Type B pancreatic cell (in vitro differentiated cells): ENCODE data around the gene TLR9. TPM values are rescaled to one million over a fixed set of nuclear protein-coding genes. Genes with fewer than 3 reads are reported as not detected.

Experiments
- DNase-seq: peaks from one replicate; pipeline ENCODE4 v3.0.0; 2021; ENCODE audit warnings: mixed read lengths; ENCODE audit not compliant: unreplicated experiment; ENCODE audit errors: extremely low spot score
- H3K27ac Mint-ChIP-seq: 2 replicates; pipeline ENCODE4 v1.8.0; 2021; ENCODE audit warnings: mild to moderate bottlenecking, mixed read lengths
- H3K27me3 Mint-ChIP-seq: 2 replicates; pipeline ENCODE4 v1.8.0; 2021; ENCODE audit warnings: mixed read lengths
- H3K36me3 Mint-ChIP-seq: 2 replicates; pipeline ENCODE4 v1.8.0; 2021; ENCODE audit warnings: mixed read lengths
- H3K4me1 Mint-ChIP-seq: one replicate; pipeline ENCODE4 v1.8.0; 2021; ENCODE audit warnings: mixed read lengths; ENCODE audit not compliant: unreplicated experiment
- H3K4me3 Mint-ChIP-seq: 2 replicates; pipeline ENCODE4 v1.8.0; 2021; ENCODE audit warnings: mild to moderate bottlenecking, mixed read lengths
- H3K9me3 Mint-ChIP-seq: 2 replicates; pipeline ENCODE4 v1.8.0; 2021; ENCODE audit warnings: mixed read lengths
- total RNA-seq: library from RNA; stranded (reverse); gene quantifications from 2 replicates; pipeline ENCODE4 v1.2.1, GENCODE V29; 2021; ENCODE audit warnings: low replicate concordance
- TF ChIP-seq, protein P1 (sequence below): fragments of 200-600 bp; sonication (generic); conservative IDR thresholded peaks from 2 replicates; pipeline ENCODE4 v1.5.0; 2021; ENCODE audit warnings: antibody characterized with exemption, mild to moderate bottlenecking

The TLR9 gene
- total RNA-seq, 1 donor from 2014 or later: 0.22 TPM

DNA sequence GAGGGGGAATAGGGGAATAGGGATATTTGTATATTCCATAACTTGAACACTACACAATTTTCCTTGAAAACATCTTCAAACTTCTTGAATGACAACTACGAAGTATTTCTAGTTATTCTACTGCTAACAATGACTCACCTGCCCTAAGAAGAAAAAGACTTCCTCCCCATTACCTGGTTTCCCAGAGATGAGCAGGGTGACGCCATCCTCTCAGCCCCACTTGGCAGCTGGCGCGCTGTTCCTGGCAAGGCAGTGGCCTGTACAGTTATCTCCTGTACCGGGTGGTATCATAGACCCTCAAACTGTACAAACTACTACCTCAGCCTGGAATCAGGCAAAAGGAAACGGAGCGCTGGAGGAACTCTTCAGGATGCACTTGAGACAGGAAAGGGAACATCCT is 42.6 kb upstream of the TLR9 start:
- H3K9me3 Mint-ChIP-seq: no peaks in the 10 kb centered on the region
- peaks cover 27% of the 10 kb centered on the region for H3K4me1 Mint-ChIP-seq
- DNase-seq: no peak
- TF ChIP-seq, protein P1, sequence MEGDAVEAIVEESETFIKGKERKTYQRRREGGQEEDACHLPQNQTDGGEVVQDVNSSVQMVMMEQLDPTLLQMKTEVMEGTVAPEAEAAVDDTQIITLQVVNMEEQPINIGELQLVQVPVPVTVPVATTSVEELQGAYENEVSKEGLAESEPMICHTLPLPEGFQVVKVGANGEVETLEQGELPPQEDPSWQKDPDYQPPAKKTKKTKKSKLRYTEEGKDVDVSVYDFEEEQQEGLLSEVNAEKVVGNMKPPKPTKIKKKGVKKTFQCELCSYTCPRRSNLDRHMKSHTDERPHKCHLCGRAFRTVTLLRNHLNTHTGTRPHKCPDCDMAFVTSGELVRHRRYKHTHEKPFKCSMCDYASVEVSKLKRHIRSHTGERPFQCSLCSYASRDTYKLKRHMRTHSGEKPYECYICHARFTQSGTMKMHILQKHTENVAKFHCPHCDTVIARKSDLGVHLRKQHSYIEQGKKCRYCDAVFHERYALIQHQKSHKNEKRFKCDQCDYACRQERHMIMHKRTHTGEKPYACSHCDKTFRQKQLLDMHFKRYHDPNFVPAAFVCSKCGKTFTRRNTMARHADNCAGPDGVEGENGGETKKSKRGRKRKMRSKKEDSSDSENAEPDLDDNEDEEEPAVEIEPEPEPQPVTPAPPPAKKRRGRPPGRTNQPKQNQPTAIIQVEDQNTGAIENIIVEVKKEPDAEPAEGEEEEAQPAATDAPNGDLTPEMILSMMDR: no peak
- H3K27me3 Mint-ChIP-seq: no peaks in the 10 kb centered on the region
- no peak overlapping the region for H3K4me3 Mint-ChIP-seq
- peak overlapping the region; percentile 64 for H3K27ac Mint-ChIP-seq
- H3K36me3 Mint-ChIP-seq: peaks cover 40% of the 10 kb centered on the region

DNA sequence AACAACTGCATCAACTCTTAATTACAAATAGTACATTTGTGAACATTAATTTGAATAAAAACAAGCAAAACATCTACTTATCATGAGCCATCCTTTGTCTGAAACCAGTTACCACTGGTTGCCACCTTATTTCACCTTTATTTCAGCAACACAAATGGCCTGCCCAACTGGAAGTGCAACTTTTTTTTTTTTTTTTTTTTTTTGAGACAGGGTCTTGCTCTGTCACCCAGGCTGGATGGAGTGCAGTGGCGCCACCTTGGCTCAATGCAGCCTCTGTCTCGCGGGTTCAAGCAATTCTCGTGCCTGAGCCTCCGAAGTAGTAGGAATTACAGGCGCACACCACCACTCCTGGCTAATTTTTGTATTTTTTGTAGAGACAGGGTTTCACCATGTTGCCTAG is 39.9 kb upstream of the TLR9 start:
- peak overlapping the region; percentile 72 for H3K27ac Mint-ChIP-seq
- no peaks in the 10 kb centered on the region for H3K9me3 Mint-ChIP-seq
- no peaks in the 10 kb centered on the region for H3K27me3 Mint-ChIP-seq
- H3K4me1 Mint-ChIP-seq: peaks cover 5% of the 10 kb centered on the region
- peaks cover 46% of the 10 kb centered on the region for H3K36me3 Mint-ChIP-seq
- DNase-seq: no peak
- H3K4me3 Mint-ChIP-seq: no peak overlapping the region
- TF ChIP-seq, protein P1: no peak

DNA sequence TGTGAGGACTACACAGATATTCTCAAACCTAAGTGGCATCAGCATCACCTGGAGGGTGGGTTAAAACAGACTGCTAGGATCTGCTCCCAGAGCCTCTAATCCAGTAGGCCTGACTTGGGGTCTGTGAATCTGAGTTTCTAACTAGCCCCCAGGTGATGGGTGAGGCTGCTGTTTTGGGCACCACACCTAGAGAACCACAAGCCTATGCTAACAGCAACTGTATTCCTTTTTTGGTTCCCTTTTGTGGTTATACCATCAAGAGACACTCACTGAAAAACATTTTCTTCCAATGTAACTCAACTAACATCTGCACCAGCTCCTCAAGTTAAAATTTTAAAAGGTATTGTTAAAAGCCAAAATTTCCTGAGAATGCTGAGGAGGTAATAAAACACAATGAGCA is 37.0 kb upstream of the TLR9 start:
- TF ChIP-seq, protein P1: no peak
- H3K36me3 Mint-ChIP-seq: peaks cover 55% of the 10 kb centered on the region
- H3K27me3 Mint-ChIP-seq: no peaks in the 10 kb centered on the region
- no peak overlapping the region for H3K27ac Mint-ChIP-seq
- no peak for DNase-seq
- no peak overlapping the region for H3K4me3 Mint-ChIP-seq
- no peaks in the 10 kb centered on the region for H3K9me3 Mint-ChIP-seq
- no peaks in the 10 kb centered on the region for H3K4me1 Mint-ChIP-seq

DNA sequence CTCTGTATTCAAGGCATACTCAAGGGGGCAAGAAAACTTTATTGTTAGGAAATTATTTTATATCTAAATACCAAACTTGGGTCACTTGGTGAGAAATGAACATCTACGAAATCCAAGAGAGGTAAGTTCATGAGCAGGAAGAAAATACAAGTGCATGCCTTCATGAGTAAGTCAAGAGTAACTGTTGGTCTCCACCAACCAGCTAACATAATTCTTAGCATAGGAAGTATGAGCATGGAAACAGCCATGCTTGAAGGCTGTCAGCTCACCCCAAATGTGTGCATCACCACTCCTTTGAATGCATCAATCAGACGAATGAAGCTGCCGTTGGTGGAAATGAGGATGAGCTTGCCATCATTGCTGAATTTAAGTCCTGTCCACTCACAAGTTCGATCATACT is 34.0 kb upstream of the TLR9 start:
- peaks cover 50% of the 10 kb centered on the region for H3K36me3 Mint-ChIP-seq
- peak overlapping the region; percentile 61 for H3K27ac Mint-ChIP-seq
- DNase-seq: no peak
- no peaks in the 10 kb centered on the region for H3K27me3 Mint-ChIP-seq
- no peak overlapping the region for H3K4me3 Mint-ChIP-seq
- TF ChIP-seq, protein P1: no peak
- H3K4me1 Mint-ChIP-seq: no peaks in the 10 kb centered on the region
- H3K9me3 Mint-ChIP-seq: no peaks in the 10 kb centered on the region

DNA sequence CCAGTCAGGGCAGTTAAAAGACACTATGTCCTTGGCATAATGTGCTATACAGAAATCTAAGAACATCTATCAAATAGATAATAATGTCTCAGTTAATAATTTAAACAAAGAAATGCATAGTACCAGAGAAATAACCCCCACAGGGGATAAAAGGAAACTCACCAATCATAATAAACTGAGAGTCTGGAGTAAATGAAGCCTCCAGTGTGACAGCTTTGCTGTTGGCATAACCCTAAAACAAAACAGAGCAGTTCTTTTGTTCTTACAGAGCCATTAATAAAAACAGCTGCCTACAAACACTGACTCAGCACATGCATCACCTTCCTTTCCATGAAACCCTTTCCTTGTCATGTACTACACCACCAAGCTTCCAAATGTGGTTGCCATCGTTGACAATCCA is 33.6 kb upstream of the TLR9 start:
- Mint-ChIP-seq H3K4me3 (no peak overlapping the region), H3K9me3 (no peaks in the 10 kb centered on the region), H3K4me1 (no peaks in the 10 kb centered on the region), H3K27ac (peak overlapping the region; percentile 61), H3K36me3 (peaks cover 50% of the 10 kb centered on the region), H3K27me3 (no peaks in the 10 kb centered on the region)
- DNase-seq: no peak
- TF ChIP-seq, protein P1: no peak

DNA sequence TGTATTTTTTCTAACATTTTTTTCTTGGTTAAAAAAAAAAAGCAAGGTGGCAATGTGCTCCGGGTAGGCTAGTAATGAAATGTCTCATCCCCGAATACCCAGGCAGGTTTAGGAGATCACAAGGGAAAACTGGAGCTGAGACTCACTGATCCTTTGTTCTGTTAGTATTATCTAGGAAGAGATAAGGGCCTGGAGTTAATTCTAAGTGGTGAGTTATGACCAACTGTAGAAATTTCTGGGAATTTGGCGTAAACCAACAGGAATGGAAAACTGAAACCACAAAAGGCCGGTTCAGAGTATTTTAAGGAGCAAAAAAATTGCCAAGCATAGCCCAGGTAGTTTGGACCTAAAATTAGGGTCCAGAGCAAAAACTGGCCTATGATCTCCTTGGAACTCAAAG is 32.5 kb upstream of the TLR9 start:
- H3K4me3 Mint-ChIP-seq: no peak overlapping the region
- no peaks in the 10 kb centered on the region for H3K9me3 Mint-ChIP-seq
- DNase-seq: no peak

More for the DNA sequence above, 32.5 kb upstream of the TLR9 start:
- peaks cover 47% of the 10 kb centered on the region for H3K36me3 Mint-ChIP-seq
- peaks cover 3% of the 10 kb centered on the region for H3K4me1 Mint-ChIP-seq
- no peak overlapping the region for H3K27ac Mint-ChIP-seq
- TF ChIP-seq, protein P1: no peak
- no peaks in the 10 kb centered on the region for H3K27me3 Mint-ChIP-seq
